ENCODE measurements around the gene MYLK3.
A peak's percentile ranks its signal among the peaks of the same experiment; 100 is the strongest.

The MYLK3 gene

GRCh38 chr16:46721885-46722284, 26.3 kb downstream of the MYLK3 start:
- DNase-seq = no peak

GRCh38 chr16:46720619-46721018, 27.5 kb downstream of the MYLK3 start:
- DNase-seq = no peak

- DNase-seq = no peak
These were observed 28.6 kb downstream of the MYLK3 start for GRCh38 chr16:46719528-46719927.

- DNase-seq = no peak
These were observed 29.9 kb downstream of the MYLK3 start for GRCh38 chr16:46718214-46718613.

GRCh38 chr16:46717692-46718091, 30.5 kb downstream of the MYLK3 start:
- no peak for DNase-seq

- no peak for DNase-seq
These were observed 32.3 kb downstream of the MYLK3 start for GRCh38 chr16:46715769-46716305.

- DNase-seq = no peak
These were observed 33.1 kb downstream of the MYLK3 start for GRCh38 chr16:46714797-46715591.

- DNase-seq = no peak
These were observed 34.5 kb downstream of the MYLK3 start for GRCh38 chr16:46713634-46714033.

- DNase-seq = no peak
These were observed 35.2 kb downstream of the MYLK3 start for GRCh38 chr16:46712911-46713310.

GRCh38 chr16:46711106-46712058, 36.8 kb downstream of the MYLK3 start:
- no peak for DNase-seq

- no peak for DNase-seq
These were observed 38.6 kb downstream of the MYLK3 start for GRCh38 chr16:46709469-46710005.

GRCh38 chr16:46706642-46707041, 41.5 kb downstream of the MYLK3 start:
- DNase-seq = no peak

- no peak for DNase-seq
These were observed 46.1 kb downstream of the MYLK3 start for GRCh38 chr16:46702030-46702429.

GRCh38 chr16:46701615-46702014, 46.5 kb downstream of the MYLK3 start:
- no peak for DNase-seq

GRCh38 chr16:46700048-46700447, 48.1 kb downstream of the MYLK3 start:
- no peak for DNase-seq

- no peak for DNase-seq
These were observed 51.2 kb downstream of the MYLK3 start for GRCh38 chr16:46696957-46697356.

- no peak for DNase-seq
These were observed 52.2 kb downstream of the MYLK3 start for GRCh38 chr16:46695937-46696336.

GRCh38 chr16:46693598-46693997, 54.5 kb downstream of the MYLK3 start:
- no peak for DNase-seq

- DNase-seq = no peak
These were observed 56.4 kb downstream of the MYLK3 start for GRCh38 chr16:46691726-46692125.

- no peak for DNase-seq
These were observed 57.6 kb downstream of the MYLK3 start for GRCh38 chr16:46690281-46691178.

GRCh38 chr16:46689365-46690280, 58.5 kb downstream of the MYLK3 start, which contains the start of gene ORC6:
Gene ORC6 (plus strand): TSS chr16:46689659. CDS start chr16:46689706, 47 bp downstream.
- peak; percentile 89 for DNase-seq

Data from NCI-H1694 (cell line).